Tibial artery (tissue), 4 donors: ENCODE data around the gene CATSPER3.
A peak's percentile ranks its signal among the peaks of the same experiment; 100 is the strongest.

ENCODE experiments used
- DNase-seq, 2 donors: peaks; one replicate each; pipeline ENCODE4 v3.0.0-alpha.2; 2019
- H3K27ac ChIP-seq, 2 donors: fragments of 200-600 bp; sonication (generic) in 1 of 2; 1 replicate in 1 of 2; 2 replicates in 1 of 2; pipeline ENCODE4 v1.5.1; 2018 to 2019; ENCODE audit warnings: mild to moderate bottlenecking in 1 of 2
- H3K27me3 ChIP-seq, 2 donors: fragments of 200-600 bp; sonication (generic) in 1 of 2; one replicate each; pipeline versions ENCODE4 v1.5.1 to v1.6.0; 2016 to 2019
- H3K36me3 ChIP-seq, 3 donors: fragments of 200-600 bp; sonication (generic) in 2 of 3; one replicate each; pipeline ENCODE4 v1.5.1; 2016 to 2019; ENCODE audit warnings: mild to moderate bottlenecking in 2 of 3
- H3K4me1 ChIP-seq, 4 donors: fragments of 200-600 bp; sonication (generic) in 2 of 4; 1 replicate in 3 of 4; 2 replicates in 1 of 4; pipeline ENCODE4 v1.5.1; 2016 to 2019
- H3K4me3 ChIP-seq, 2 donors: fragments of 200-600 bp; sonication (generic) in 1 of 2; 1 replicate in 1 of 2; 2 replicates in 1 of 2; pipeline ENCODE4 v1.5.1; 2018 to 2019; ENCODE audit warnings: mild to moderate bottlenecking in 2 of 2
- H3K9me3 ChIP-seq, 3 donors: fragments of 200-600 bp; sonication (generic) in 1 of 3; one replicate each; pipeline ENCODE4 v1.5.1; 2016 to 2019
- intact Hi-C: fragments of 100-400 bp; cut with DNase I; formaldehyde crosslinking; loops from one replicate; pipeline ENCODE4 v1.15.0; 2023; ENCODE audit warnings: low total_unique reads
- TF ChIP-seq, protein P1 (sequence below), 2 experiments: fragments of 200-600 bp in 1 of 2; fragments of 450-650 bp in 1 of 2; IDR thresholded peaks; one replicate each; pipeline ENCODE4 v1.5.1; 2017 to 2019; ENCODE audit warnings: antibody characterized with exemption in 2 of 2, mild to moderate bottlenecking in 1 of 2, moderate library complexity in 1 of 2

Gene CATSPER3

DNA sequence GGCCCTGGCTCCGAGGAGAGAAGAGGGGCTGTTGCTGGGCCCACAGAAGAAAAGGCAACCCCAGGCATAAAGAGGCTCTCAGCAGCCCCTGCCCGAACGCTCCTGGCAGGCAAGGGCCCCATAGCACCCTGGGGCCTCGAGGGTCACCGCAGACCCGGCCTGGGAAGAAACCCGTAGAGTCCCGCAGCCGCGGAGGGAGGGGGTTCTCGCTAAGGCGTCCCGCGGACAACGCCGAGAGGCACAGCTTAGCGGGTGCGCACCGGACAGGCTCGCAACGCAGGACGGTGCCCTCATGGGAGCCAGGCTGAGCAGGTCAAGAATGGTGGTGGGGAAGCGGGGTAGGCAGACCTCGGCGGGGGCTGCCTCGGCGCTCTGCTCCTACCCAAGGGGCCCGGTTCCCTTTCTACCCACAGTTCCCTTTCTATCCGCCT lies 59.6 kb downstream of the CATSPER3 start:
- peak overlapping the region in 1 of 2 donors; percentile 65 for H3K27ac ChIP-seq
- peaks cover 0 to 8% of the 10 kb centered on the region in 2 donors for H3K27me3 ChIP-seq
- intact Hi-C loops: no loop called here
- H3K4me1 ChIP-seq: peaks cover 0 to 25% (median 8%) of the 10 kb centered on the region in 4 donors
- no peaks in the 10 kb centered on the region for H3K9me3 ChIP-seq
- H3K4me3 ChIP-seq: no peak overlapping the region
- TF ChIP-seq, protein P1, sequence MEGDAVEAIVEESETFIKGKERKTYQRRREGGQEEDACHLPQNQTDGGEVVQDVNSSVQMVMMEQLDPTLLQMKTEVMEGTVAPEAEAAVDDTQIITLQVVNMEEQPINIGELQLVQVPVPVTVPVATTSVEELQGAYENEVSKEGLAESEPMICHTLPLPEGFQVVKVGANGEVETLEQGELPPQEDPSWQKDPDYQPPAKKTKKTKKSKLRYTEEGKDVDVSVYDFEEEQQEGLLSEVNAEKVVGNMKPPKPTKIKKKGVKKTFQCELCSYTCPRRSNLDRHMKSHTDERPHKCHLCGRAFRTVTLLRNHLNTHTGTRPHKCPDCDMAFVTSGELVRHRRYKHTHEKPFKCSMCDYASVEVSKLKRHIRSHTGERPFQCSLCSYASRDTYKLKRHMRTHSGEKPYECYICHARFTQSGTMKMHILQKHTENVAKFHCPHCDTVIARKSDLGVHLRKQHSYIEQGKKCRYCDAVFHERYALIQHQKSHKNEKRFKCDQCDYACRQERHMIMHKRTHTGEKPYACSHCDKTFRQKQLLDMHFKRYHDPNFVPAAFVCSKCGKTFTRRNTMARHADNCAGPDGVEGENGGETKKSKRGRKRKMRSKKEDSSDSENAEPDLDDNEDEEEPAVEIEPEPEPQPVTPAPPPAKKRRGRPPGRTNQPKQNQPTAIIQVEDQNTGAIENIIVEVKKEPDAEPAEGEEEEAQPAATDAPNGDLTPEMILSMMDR (IDR thresholded peaks at IDR 0.05): no peak
- DNase-seq: no peak
- H3K36me3 ChIP-seq: peaks cover 0 to 22% (median 6%) of the 10 kb centered on the region in 3 donors

DNA sequence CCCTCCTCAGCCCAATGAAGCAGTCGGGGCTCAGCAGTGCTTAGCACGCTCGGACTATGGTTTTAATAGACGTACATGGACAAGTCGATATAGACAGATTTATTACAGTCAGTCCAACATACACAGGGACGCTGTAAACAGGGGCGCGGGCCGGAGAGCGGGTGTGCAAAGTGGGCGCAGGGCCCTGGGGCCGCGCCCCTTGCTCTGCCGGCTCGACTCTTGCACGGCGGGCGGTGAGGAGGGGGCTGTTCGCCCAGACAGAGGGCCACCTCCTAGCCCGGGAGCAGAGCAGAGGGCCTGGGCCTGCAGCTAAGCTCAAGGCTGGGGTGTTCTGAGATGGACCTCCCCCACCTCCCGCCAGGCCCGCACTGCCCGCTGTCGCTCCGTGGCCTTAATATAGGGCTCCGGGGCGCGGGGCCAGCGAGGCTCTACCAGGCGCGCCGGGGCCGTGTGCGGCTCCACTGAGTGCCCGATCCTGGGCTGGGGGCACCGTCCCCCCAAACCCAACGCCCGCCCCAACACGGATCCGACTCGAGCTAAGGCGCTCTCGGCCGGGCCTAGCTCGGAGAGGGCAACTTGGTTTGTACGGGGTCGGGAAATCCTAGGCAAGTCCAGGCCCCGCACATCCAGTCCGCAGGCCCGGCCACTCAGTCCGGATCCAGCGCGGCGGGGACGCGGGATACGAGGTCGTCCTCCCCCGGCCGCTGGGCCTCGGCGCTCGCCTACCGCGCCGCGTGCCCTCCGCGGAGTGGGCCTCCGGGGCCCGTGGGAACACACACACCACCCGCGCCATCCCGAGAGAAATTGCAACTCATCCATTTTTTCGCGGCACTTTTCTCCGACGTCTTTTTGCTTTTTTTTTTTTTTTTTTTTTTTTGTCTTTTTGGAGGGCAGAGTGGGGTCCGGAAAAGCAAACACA lies 60.2 kb downstream of the CATSPER3 start:
- Histone ChIP-seq H3K36me3 (peaks cover 0 to 22% (median 6%) of the 10 kb centered on the region in 3 donors), H3K9me3 (no peaks in the 10 kb centered on the region), H3K27me3 (peaks cover 0 to 8% of the 10 kb centered on the region in 2 donors), H3K4me1 (peaks cover 0 to 26% (median 11%) of the 10 kb centered on the region in 4 donors), H3K27ac (peak overlapping the region in 1 of 2 donors; percentile 65), H3K4me3 (no peak overlapping the region)
- intact Hi-C loops: no loop called here
- TF ChIP-seq, protein P1 (IDR thresholded peaks at IDR 0.05): no peak
- DNase-seq: no peak

DNA sequence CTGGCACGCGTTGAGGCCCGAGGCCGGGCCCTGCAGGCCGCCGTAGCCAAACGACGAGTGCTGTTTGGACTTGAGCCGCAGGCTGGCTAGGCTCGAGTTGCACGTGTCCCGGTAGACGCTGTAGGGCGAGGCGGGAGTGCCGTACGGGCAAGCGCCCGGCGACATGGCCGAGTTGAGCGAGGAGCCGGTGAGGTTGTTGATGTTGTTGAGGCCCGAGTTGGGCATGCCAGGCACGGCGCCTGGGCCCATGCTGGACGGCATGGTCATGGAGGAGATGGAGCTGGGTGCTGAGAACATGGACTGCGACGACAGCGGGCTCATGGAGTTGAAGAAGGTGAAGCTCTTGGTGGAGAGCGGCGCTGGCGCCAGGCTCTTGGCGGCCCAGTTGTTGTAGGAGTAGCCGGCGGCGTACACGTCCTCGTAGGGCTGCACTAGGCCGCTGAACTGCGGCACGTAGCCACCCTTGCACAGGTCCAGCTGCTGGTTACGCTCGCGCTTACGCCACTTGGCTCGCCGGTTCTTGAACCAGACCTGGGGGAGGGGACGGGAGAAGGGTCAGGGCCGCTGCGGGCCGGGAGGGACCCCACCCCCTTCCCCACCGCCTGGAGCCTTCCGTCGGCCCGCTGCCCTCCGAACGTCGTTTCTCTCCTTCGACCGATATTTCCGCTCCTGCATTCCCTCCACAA lies 61.2 kb downstream of the CATSPER3 start:
- intact Hi-C loops: no loop called here
- Histone ChIP-seq H3K27ac (peak overlapping the region in 1 of 2 donors; percentile 96), H3K9me3 (no peaks in the 10 kb centered on the region), H3K4me3 (no peak overlapping the region), H3K36me3 (peaks cover 0 to 22% (median 6%) of the 10 kb centered on the region in 3 donors), H3K27me3 (peaks cover 0 to 8% of the 10 kb centered on the region in 2 donors), H3K4me1 (peaks cover 0 to 30% (median 13%) of the 10 kb centered on the region in 4 donors)
- DNase-seq: no peak
- TF ChIP-seq, protein P1 (IDR thresholded peaks at IDR 0.05): no peak

DNA sequence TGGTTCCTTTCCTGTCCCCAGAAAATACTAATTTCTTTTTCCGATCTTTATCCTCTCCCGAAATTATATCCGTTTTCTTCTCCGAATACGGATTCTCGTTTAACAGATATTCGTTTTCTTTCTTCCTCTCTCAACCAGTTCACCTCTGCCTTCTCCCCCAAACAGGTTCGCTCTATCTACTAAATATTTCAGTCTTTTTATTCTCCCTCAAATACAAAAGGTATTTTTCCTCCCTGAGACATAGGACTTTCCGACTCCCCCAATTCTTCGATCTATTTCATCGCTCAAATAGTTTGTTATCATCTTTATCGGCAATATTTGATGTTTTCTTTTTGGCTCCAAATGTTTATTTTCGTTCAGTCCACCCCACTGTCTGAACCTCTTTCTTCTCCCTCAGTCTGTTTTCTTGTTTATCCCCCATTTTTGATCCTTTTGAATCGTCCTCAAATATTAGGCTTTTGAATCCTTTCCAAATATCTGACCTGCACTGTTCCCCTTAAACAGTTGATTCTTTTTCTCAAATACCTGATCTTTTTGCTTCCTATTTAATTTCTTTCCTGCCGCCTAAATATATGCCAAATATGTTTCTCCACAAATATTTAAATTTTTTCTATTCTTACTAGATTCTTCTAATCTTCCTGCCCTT lies 61.9 kb downstream of the CATSPER3 start:
- no peak for DNase-seq
- intact Hi-C loops: loop anchor here (10.0 kb wide), 2 partner anchors 125 to 165 kb away; partner anchors contain the start of gene PCBD2
- H3K4me1 ChIP-seq: peaks cover 0 to 37% (median 14%) of the 10 kb centered on the region in 4 donors
- H3K36me3 ChIP-seq: peaks cover 0 to 22% (median 6%) of the 10 kb centered on the region in 3 donors
- H3K27me3 ChIP-seq: peaks cover 0 to 8% of the 10 kb centered on the region in 2 donors
- peak overlapping the region in 1 of 2 donors; percentile 96 for H3K27ac ChIP-seq
- peak overlapping the region in 1 of 2 donors; percentile 90 for H3K4me3 ChIP-seq
- no peaks in the 10 kb centered on the region for H3K9me3 ChIP-seq
- TF ChIP-seq, protein P1 (IDR thresholded peaks at IDR 0.05): no peak
